WTC11 (cell line): ENCODE measurements around the gene EDC3. TPM values are rescaled to one million over a fixed set of nuclear protein-coding genes. Genes with fewer than 3 reads are reported as not detected.

ENCODE experiments used
- ATAC-seq: fragments of 200-7000 bp; cut with Tn5 transposase; 2 replicates; pipeline ENCODE4 v1.10.0; 2021; ENCODE audit warnings: mild to moderate bottlenecking, moderate library complexity
- CTCF ChIA-PET: fragments of 300-600 bp; sonication (Branson Sonifier 250); formaldehyde crosslinking; loops from one replicate; lab custom pipeline; 2021; ENCODE audit warnings: antibody characterized with exemption; lab: Charles Lee
- POLR2A ChIA-PET: fragments of 350-600 bp; sonication (Branson Sonifier 250); formaldehyde crosslinking; loops from one replicate; lab custom pipeline; 2021; ENCODE audit warnings: antibody characterized with exemption; lab: Charles Lee
- DNase-seq: peaks from one replicate; pipeline ENCODE4 v3.0.0; 2021; ENCODE audit warnings: low spot score
- H3K27ac Mint-ChIP-seq: 2 replicates; pipeline ENCODE4 v1.8.0; 2021; ENCODE audit warnings: mixed read lengths
- H3K27me3 Mint-ChIP-seq: 2 replicates; pipeline ENCODE4 v1.8.0; 2021; ENCODE audit warnings: low read depth, mild to moderate bottlenecking, moderate library complexity, mixed read lengths
- H3K36me3 Mint-ChIP-seq: 2 replicates; pipeline ENCODE4 v1.8.0; 2021; ENCODE audit warnings: mixed read lengths
- H3K4me1 Mint-ChIP-seq: 2 replicates; pipeline ENCODE4 v1.8.0; 2022; ENCODE audit warnings: mixed read lengths
- H3K4me3 Mint-ChIP-seq: 2 replicates; pipeline ENCODE4 v1.8.0; 2021; ENCODE audit warnings: mild to moderate bottlenecking, moderate library complexity, mixed read lengths
- H3K9me3 Mint-ChIP-seq: 2 replicates; pipeline ENCODE4 v1.8.0; 2021; ENCODE audit warnings: mixed read lengths
- AR ChIP-seq: fragments of 250-450 bp; sonication (Bioruptor Pico); IDR thresholded peaks from 2 replicates; pipeline ENCODE4 v1.9.0; 2021; ENCODE audit warnings: mild to moderate bottlenecking
- ATF2 ChIP-seq: sonication (generic); formaldehyde crosslinking; IDR thresholded peaks from 2 replicates; pipeline ENCODE4 v1.8.1; 2022; ENCODE audit warnings: low read depth, missing genetic modification reagents, borderline replicate concordance
- CDX4 ChIP-seq: fragments of 250-450 bp; sonication (Bioruptor Pico); IDR thresholded peaks from 2 replicates; pipeline ENCODE4 v1.9.0; 2021; ENCODE audit warnings: moderate library complexity, mild to moderate bottlenecking, inconsistent platforms, borderline replicate concordance
- ELF4 ChIP-seq: sonication (generic); formaldehyde crosslinking; IDR thresholded peaks from 2 replicates; pipeline ENCODE4 v1.8.1; 2022; ENCODE audit warnings: low read depth, mild to moderate bottlenecking, moderate library complexity, missing genetic modification reagents
- EMX1 ChIP-seq: fragments of 250-450 bp; sonication (Bioruptor Pico); IDR thresholded peaks from 2 replicates; pipeline ENCODE4 v1.8.0; 2021; ENCODE audit warnings: mild to moderate bottlenecking
- ERG ChIP-seq: fragments of 250-450 bp; sonication (Bioruptor Pico); IDR thresholded peaks from 2 replicates; pipeline ENCODE4 v1.8.0; 2021; ENCODE audit warnings: mild to moderate bottlenecking
- ESRRA ChIP-seq: sonication (generic); formaldehyde crosslinking; IDR thresholded peaks from 2 replicates; pipeline ENCODE4 v1.8.1; 2022; ENCODE audit warnings: mild to moderate bottlenecking, missing genetic modification reagents, borderline replicate concordance
- FOXJ3 ChIP-seq: sonication (generic); formaldehyde crosslinking; IDR thresholded peaks from 2 replicates; pipeline ENCODE4 v1.9.0; 2021; ENCODE audit warnings: missing genetic modification reagents, mild to moderate bottlenecking, borderline replicate concordance
- FOXP1 ChIP-seq: sonication (generic); formaldehyde crosslinking; IDR thresholded peaks from 2 replicates; pipeline ENCODE4 v1.8.0; 2022; ENCODE audit warnings: missing genetic modification reagents, mild to moderate bottlenecking, moderate library complexity, borderline replicate concordance
- FOXP4 ChIP-seq: sonication (generic); formaldehyde crosslinking; IDR thresholded peaks from 2 replicates; pipeline ENCODE4 v1.8.0; 2022; ENCODE audit warnings: mild to moderate bottlenecking, missing genetic modification reagents
- HMGXB4 ChIP-seq: sonication (generic); formaldehyde crosslinking; IDR thresholded peaks from 2 replicates; pipeline ENCODE4 v1.8.1; 2023; ENCODE audit warnings: mild to moderate bottlenecking, moderate library complexity, missing genetic modification reagents
- JUN ChIP-seq: sonication (generic); formaldehyde crosslinking; IDR thresholded peaks from 2 replicates; pipeline ENCODE4 v1.8.0; 2023; ENCODE audit warnings: mild to moderate bottlenecking, missing genetic modification reagents
- MYBL2 ChIP-seq: sonication (generic); formaldehyde crosslinking; IDR thresholded peaks from 2 replicates; pipeline ENCODE4 v1.8.1; 2023; ENCODE audit warnings: mild to moderate bottlenecking, moderate library complexity, missing genetic modification reagents
- NFE2L1 ChIP-seq: sonication (generic); formaldehyde crosslinking; IDR thresholded peaks from 2 replicates; pipeline ENCODE4 v1.8.1; 2023; ENCODE audit warnings: missing genetic modification reagents
- NFYB ChIP-seq: sonication (generic); formaldehyde crosslinking; conservative IDR thresholded peaks from 2 replicates; pipeline ENCODE4 v1.8.0; 2022; ENCODE audit warnings: low read depth, missing genetic modification reagents
- NR3C1 ChIP-seq: sonication (generic); formaldehyde crosslinking; conservative IDR thresholded peaks from 2 replicates; pipeline ENCODE4 v1.8.1; 2023; ENCODE audit warnings: low read depth, mild to moderate bottlenecking, missing genetic modification reagents
- RORB ChIP-seq: fragments of 250-450 bp; sonication (Bioruptor Pico); IDR thresholded peaks from 2 replicates; pipeline ENCODE4 v1.9.0; 2021; ENCODE audit warnings: mild to moderate bottlenecking
- SOX15 ChIP-seq: fragments of 250-450 bp; sonication (Bioruptor Pico); IDR thresholded peaks from 2 replicates; pipeline ENCODE4 v1.9.0; 2021; ENCODE audit warnings: mild to moderate bottlenecking
- TCF7 ChIP-seq: sonication (generic); formaldehyde crosslinking; IDR thresholded peaks from 2 replicates; pipeline ENCODE4 v1.8.0; 2022; ENCODE audit warnings: mild to moderate bottlenecking, low read depth, missing genetic modification reagents, moderate library complexity
- USF1 ChIP-seq: sonication (generic); formaldehyde crosslinking; IDR thresholded peaks from 2 replicates; pipeline ENCODE4 v1.8.0; 2022; ENCODE audit warnings: mild to moderate bottlenecking, missing genetic modification reagents
- ZNF138 ChIP-seq: sonication (generic); formaldehyde crosslinking; conservative IDR thresholded peaks from 2 replicates; pipeline ENCODE4 v1.8.1; 2022; ENCODE audit warnings: mild to moderate bottlenecking, moderate library complexity, missing genetic modification reagents
- total RNA-seq: library from RNA; stranded (reverse); gene quantifications from 3 replicates; pipeline ENCODE4 v1.2.3, GENCODE V29; 2021

EDC3 gene
- total RNA-seq, 1 experiment from 2014 or later = 54.7 TPM

- POLR2A ChIA-PET = interaction anchor here (0.6 kb wide), 1 partner anchor 210 kb away, joined by 3 read pairs; no protein-coding TSS in a partner anchor
- no peak for DNase-seq
- CTCF ChIA-PET = interaction anchor here (1.3 to 2.9 kb wide), 4 partner anchors 10 to 229 kb away, joined by 3 to 11 read pairs (median 5); no protein-coding TSS in a partner anchor
- H3K4me1 Mint-ChIP-seq = peaks cover 8% of the 10 kb centered on the region
- ATAC-seq = no peak
- 0 out of 2 replicates have a peak overlapping the region, but pooled peaks have one; percentile 41 for H3K27ac Mint-ChIP-seq
- no peak overlapping the region for H3K4me3 Mint-ChIP-seq
- peaks cover 19% of the 10 kb centered on the region for H3K27me3 Mint-ChIP-seq
- H3K36me3 Mint-ChIP-seq = no peaks in the 10 kb centered on the region
- TF ChIP-seq USF1 (CRISPR knock-in tag) (no peak), ELF4 (no peak), ATF2 (CRISPR knock-in tag) (no peak), NR3C1 (CRISPR knock-in tag) (no peak), ESRRA (CRISPR knock-in tag) (no peak), HMGXB4 (CRISPR knock-in tag) (no peak), EMX1 (CRISPR knock-in tag) (no peak), RORB (CRISPR knock-in tag) (no peak), AR (CRISPR knock-in tag) (no peak)
- no peaks in the 10 kb centered on the region for H3K9me3 Mint-ChIP-seq
These were observed 92.6 kb downstream of the EDC3 start for GRCh38 chr15:74603026-74603788.

- Mint-ChIP-seq H3K9me3 (no peaks in the 10 kb centered on the region), H3K4me1 (peaks cover 14% of the 10 kb centered on the region), H3K27ac (no peak overlapping the region), H3K36me3 (peaks cover 18% of the 10 kb centered on the region), H3K4me3 (peak overlapping the region; percentile 79), H3K27me3 (no peaks in the 10 kb centered on the region)
- CTCF ChIA-PET = interaction anchor here (1.4 to 2.4 kb wide), 5 partner anchors 11 to 189 kb away, joined by 4 to 11 read pairs (median 7); no protein-coding TSS in a partner anchor
- POLR2A ChIA-PET = interaction anchor here (0.7 to 1.5 kb wide), 2 partner anchors 13 to 15 kb away, joined by 3 to 10 read pairs; no protein-coding TSS in a partner anchor
- ATAC-seq (no peak), DNase-seq (no peak)
- TF ChIP-seq MYBL2 (CRISPR knock-in tag) = no peak
- TF ChIP-seq ZNF138 (CRISPR knock-in tag) = no peak
- no peak for TF ChIP-seq NFE2L1 (CRISPR knock-in tag)
- TF ChIP-seq FOXP1 (CRISPR knock-in tag) = no peak
- no peak for TF ChIP-seq SOX15 (CRISPR knock-in tag)
- no peak for TF ChIP-seq ERG (CRISPR knock-in tag)
- no peak for TF ChIP-seq NFYB (CRISPR knock-in tag)
- no peak for TF ChIP-seq ATF2 (CRISPR knock-in tag)
- no peak for TF ChIP-seq TCF7 (CRISPR knock-in tag)
- TF ChIP-seq JUN (CRISPR knock-in tag) = no peak
- TF ChIP-seq FOXP4 (CRISPR knock-in tag) = no peak
- no peak for TF ChIP-seq CDX4 (CRISPR knock-in tag)
- TF ChIP-seq FOXJ3 = no peak
- no peak for TF ChIP-seq NR3C1 (CRISPR knock-in tag)
These were observed 96.7 kb downstream of the EDC3 start for GRCh38 chr15:74599156-74599555.
